NCI-H526 (cell line): ENCODE results near the gene MED10.

ENCODE experiments used
- DNase-seq, 2 experiments: peaks; one replicate each; lab custom pipeline; 2025; lab: John Stamatoyannopoulos, UW

MED10 gene

DNA sequence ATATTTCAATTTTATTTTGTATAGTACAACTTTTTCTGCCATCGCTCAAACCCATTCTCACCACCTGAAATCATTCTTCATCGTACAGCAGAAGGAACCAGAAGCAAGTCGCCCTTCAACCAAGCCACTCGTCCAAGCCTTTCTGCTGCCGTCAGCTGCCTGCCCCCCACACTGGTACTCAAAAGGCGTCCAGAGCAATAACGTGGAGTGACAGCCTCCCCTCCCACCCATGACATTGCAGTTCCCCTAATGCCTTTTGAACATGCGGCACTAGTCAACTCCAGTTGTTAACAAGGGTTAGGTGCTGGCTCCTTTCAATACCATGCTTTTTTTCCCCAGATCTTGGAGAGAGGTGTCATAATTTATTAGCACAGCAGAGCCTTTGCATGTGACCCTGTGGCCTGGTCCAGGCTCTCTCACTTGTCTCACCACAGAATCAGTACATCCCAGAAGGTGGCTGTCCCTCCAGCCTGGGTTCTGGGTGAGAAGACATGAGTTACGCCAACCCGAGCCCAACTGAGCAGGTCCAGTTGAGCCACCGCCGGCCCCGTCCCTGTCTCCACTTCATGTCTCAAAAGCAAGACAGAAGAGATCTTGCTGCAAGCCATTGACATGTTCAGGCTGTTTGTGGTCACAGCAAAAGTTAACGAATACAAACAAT lies 20.4 kb upstream of the MED10 start:
- DNase-seq: no peak

DNA sequence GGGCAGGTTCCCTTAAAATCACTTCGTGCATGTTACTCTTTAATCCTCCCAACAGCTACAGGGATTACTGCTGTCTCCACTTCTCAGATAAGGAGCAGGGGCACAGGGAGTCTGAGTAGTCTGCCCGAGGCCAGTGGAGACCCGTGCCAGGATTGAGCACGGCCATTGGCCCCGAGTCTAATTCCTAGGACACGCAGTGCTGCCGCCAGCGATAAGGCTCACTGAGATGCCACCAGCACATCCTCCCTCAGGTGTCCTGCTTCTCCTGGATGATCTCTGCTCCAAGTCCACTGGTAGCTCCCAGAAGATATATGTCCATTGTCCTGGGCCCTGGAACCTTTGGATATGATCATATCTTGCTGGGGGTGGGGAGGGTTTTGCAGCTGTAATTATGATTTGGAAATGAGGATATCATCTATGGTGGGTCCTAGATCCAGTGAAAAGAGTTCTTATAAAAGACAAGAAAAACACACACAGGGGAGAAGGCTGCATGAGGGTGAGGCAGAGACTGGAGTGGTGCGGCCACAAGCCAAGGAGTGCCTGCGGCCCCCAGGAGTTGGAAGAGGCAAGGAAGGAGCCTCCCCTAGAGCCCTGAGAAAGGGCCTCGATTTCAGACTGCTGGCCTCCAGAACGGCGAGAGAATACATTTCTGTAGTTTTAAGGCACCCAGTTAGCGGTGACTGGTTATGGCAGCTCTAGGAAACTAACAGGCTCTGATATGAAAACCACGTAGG lies 19.4 kb upstream of the MED10 start:
- no peak for DNase-seq

DNA sequence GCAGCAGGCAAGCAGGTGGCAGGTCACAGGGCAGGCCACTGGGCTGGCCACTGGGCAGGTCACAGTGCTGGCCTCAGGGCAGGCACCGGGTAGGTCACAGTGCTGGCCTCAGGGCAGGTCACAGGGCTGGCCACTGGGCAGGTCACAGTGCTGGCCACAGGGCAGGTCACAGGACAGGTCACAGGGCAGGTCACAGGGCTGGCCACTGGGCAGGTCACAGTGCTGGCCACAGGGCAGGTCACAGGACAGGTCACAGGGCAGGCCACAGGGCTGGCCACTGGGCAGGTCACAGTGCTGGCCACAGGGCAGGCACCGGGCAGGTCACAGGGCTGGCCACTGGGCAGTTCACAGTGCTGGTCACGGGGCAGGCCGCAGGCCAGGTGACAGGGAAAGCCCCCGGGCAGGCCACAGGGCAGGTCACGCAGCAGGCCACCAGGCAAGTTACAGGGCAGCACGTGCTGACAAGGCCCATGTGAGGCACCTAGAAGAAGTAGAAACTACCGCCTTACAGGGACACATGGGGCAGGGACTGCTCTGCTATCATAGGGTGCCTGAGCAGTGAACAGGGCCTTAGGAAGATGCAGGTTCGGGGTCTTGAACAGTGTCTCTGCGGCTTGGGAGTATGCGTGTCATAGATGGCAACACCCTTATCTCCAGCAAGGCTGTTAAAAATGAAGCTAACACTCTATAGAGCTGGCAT lies 18.6 kb upstream of the MED10 start:
- DNase-seq: no peak

DNA sequence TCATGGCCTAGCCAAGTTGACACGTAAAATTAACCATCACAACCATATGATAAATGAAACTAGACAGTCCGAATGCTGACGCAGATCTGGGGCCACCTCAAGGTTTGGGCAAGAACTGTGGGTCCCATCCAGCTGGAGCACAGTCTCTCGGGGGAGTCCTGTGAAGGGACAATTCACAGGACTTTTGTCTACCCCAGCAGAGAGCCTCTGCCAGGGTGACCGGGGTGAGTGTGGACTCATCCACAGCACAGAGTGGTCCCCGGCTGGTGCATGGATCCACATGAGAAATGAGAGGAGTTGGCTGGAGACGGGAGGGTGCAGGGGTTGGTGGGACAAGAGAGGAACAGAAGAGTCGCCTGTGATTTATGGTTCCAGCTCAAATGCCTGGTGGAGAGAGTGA lies 17.7 kb upstream of the MED10 start:
- DNase-seq: no peak

DNA sequence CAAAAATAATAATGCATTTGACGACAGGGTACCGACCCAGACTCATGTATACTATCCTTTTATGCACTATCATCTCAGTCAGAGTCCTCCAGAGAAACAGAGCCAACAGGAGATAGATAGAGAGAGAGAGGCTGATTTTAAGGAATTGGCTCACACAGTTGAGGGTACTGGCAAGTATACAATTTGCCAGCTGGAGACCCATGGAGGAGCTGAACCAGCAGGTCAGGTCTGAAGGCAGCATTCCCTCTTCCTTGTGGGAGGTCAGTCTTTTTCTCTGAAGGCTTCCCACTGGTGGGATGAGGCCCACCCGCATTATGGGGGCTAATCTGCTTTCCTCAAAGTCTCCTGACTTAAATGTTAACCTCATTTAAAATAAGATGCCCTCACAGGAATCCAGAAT lies 17.3 kb upstream of the MED10 start:
- DNase-seq: no peak

DNA sequence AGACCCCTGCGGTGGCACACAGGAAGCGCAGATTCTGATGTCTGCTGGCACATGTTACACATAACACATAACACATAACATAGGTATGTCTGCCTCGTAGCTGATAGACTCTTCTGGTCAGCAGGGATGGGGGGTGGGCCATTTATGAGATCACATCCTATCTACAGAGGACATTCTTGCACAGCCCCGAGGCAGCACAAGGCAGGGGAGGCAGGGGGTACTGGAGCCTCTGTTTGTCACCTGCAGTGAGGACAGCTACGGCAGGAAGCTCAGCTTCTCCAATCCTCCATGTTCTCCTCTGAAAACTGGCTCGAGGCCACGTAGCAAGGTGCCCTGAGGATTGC lies 16.7 kb upstream of the MED10 start:
- no peak for DNase-seq

- DNase-seq: no peak
Observed at GRCh38 chr5:6394429-6395101, 16.2 kb upstream of the MED10 start.

- no peak for DNase-seq
Observed at GRCh38 chr5:6393596-6394194, 15.3 kb upstream of the MED10 start.

- no peak for DNase-seq
Observed at GRCh38 chr5:6392561-6392960, 14.2 kb upstream of the MED10 start.

DNA sequence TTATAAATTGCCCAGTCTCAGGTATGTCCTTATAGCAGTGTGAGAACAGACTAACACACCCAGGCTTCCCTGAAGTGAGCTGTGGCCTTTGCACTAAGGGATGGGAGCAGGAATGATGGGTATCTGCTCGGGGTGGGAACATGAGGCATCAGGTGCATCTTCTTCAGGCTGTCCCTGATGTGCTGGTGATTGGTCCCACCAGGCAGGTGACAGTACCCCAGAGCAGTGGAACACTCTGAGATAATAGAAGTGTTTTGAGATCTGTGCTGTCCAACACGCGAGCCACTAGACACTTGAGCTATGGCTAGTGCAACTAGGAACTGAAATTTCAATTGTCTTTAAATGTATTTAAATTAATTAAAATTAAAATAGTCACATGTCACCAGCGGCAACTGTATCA lies 12.8 kb upstream of the MED10 start:
- no peak for DNase-seq

GRCh38 chr5:6389946-6390530 lies 11.7 kb upstream of the MED10 start:
- no peak for DNase-seq

GRCh38 chr5:6389397-6389796 lies 11.1 kb upstream of the MED10 start:
- no peak for DNase-seq

- no peak for DNase-seq
Observed at GRCh38 chr5:6387970-6388369, 9.6 kb upstream of the MED10 start.

DNA sequence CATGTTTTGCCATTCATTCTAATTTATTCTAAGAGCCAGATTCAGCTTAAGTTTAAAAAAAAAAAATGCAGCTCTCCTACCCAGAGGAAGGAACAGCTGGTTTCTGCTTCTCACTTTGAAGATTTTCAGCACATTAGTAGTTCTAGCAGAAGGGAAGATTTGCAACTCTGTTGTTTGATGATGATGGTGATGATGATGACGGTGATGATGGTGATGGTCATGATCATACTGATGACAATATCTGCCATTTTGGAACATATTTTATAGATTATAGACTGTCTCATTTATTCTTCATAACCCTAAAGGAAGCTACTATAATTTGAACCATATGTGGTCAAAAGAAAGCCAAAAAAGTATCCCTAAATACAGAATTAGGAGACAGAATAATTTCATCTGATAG lies 7.9 kb upstream of the MED10 start:
- DNase-seq: no peak

DNA sequence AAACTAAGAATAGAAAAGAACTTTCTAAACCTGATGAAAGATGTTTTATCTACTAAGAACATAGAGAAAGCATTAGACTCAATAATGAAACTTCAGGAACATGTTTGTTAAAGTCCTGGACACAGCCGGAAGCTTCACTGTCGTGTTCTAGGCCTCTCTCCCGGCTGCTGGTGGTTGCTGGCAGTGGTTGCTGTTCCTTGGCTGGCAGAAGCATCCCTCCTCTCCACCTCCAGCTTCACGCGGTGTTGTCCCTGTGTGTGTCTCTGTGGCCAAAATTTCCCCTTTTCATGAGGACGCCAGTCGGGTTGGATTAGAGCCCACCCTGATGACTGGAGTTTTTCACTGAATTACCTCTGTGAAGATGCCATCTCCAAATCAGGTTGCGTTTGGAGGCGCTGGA lies 6.5 kb upstream of the MED10 start:
- no peak for DNase-seq

DNA sequence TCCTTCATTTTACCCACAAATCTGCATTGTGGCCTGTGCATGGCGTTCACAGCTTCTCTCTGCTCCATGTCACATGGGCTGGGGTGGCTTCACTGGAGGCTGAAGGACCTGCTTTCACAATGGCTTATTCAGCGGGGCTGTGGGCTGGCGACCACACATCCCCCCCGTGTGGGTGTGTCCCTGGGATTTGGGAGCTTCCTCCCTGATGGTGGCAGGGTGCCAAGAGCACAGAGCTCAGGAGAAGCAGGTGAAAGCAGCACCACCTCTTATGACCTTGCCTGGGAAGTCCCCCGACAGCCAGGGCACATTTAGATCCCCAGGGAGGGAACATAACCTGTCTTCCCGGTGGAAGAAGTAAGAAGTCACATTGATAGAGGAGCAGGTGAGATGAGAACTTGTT lies 5.0 kb upstream of the MED10 start:
- no peak for DNase-seq

DNA sequence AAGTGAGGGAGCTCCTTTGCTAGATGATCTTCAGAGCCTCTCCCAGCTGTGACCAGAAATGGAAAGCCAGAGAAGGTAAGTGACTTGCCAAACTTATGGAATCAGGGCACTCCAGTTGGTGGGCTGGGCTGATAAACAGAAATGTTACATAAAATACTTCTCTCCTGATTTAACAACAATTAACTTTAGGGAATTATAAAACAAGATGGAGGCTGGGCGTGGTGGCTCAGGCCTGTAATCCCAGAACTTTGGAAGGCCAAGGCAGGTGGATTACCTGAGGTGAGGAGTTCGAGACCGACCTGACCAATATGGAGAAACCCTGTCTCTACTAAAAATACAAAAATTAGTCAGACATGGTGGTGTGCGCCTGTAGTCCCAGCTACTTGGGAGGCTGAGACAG lies 899 bp upstream of the MED10 start:
- DNase-seq: no peak

- peak in 1 of 2 experiments; percentile 66 for DNase-seq
Observed at GRCh38 chr5:6378766-6379103, 388 bp upstream of the MED10 start.

- DNase-seq: no peak
Observed at GRCh38 chr5:6377582-6377904, 804 bp downstream of the MED10 start.

GRCh38 chr5:6376974-6377520 lies 1.3 kb downstream of the MED10 start:
- DNase-seq: no peak

GRCh38 chr5:6373081-6373846 lies 5.1 kb downstream of the MED10 start:
- DNase-seq: no peak
